DMS79 (cell line): ENCODE results near the gene MAP3K1.

ENCODE experiments used
- DNase-seq: peaks from one replicate; lab custom pipeline; 2025; lab: John Stamatoyannopoulos, UW

The MAP3K1 gene

DNA sequence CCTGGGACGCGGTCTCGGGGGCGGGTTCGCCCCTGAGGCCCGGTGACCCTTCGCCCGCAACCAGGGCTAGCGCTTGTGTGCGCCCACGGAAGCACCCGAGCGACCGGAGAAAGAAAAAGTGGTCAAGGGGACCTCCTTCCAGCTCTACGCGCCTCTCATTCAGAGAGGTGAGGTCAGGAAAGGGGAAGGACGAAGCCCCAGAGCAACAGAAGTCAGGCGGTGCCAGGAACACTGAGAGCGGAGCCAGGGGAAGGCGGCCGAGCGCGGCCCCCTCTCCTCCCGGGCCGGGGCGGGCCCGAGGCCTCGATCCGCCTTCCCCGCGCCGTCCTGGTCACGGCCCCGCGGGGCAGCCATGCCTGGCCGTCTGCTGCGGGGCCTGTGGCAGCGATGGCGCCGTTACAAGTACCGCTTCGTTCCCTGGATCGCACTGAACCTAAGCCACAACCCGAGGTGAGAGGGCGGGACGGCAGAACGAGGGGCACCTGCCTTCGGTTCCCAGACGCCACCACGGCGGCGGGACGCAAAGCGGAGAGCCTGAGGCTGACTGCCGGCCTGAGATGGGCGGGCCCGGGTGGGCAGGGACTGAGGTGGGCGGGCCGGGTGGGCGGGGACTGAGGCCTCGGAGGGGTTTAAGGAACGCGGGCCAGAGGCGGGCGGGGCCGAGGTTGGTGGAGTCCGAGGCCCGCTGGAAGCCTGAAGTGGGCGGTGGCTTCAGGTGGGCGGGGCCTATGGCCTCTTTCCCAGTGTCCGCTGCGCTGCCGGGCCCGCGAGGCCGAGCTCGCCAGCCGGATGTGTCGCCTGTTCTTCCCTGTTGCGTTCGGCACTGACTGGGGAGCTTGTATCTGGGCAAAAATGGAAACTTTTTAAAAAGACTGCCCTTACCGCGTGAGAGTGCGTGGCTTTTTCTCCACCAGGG lies 94.2 kb downstream of the MAP3K1 start, which contains the start of gene SETD9:
Gene SETD9 (plus strand): TSS at position 303 of the 916 bp plus-strand sequence. CDS start 50 bp downstream, at position 353.
- peak; percentile 75 for DNase-seq

- DNase-seq = no peak
Measured at GRCh38 chr5:56910210-56910965, 95.0 kb downstream of the MAP3K1 start.

GRCh38 chr5:56913766-56914165 lies 98.4 kb downstream of the MAP3K1 start:
- no peak for DNase-seq

DNA sequence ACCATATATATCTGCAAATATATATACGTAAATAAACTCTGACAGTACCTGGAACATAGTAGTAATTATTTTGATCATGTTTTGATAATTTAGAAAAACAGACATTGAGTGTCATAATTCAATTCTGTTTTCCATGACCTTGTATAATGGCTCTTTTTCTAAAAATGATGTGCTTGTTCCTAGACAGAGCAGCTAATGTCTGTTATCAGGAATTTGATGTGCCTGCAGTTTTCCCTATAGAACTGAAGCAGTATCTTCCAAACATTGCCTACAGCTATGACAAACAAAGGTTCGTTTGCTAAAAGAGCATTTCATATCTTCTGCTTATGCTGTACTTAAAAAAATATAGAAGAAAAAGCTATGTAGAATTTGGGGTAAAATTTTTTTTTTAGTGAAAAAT lies 99.3 kb downstream of the MAP3K1 start:
- DNase-seq = no peak

DNA sequence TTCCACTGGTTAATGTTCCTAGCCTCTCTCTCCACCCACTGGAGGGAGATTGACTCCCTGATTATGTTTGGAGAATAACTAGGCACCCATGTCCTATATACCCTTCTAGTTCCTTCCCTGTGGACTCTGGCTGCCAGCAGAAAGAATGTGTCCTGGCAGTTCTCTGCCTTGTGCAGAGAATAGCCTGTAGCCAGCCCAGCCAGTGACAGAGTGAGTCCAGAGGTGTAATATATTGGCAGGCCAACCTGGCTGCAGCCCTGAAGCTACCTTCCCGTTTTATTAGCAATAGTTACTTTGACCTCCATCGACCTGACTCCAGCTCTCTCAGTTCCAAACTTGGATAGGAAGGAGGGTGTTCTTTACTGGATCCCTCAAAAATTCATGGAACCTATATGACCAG lies 102.2 kb downstream of the MAP3K1 start:
- DNase-seq = no peak

DNA sequence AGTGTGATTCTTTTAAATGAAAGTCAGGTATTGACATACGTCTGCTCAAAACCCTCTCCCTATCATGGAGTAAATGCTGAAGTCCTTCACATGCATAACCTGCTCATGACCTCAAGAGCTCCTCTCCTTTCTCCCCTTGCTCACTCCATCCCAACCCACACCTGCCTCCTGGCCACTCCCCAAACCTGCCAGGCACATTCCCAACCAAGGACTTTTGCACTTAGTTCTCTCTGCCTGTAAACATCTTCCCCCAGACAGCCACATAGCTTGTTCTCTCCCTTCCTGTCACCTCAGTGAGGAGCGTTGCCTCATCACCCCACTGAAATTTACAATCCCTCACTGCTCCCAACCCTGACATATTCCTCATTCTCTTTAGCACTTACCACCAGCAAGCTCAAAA lies 102.7 kb downstream of the MAP3K1 start:
- no peak for DNase-seq

- DNase-seq = no peak
Measured at GRCh38 chr5:56919942-56920662, 104.8 kb downstream of the MAP3K1 start.

GRCh38 chr5:56922922-56923321 lies 107.6 kb downstream of the MAP3K1 start:
- no peak for DNase-seq

DNA sequence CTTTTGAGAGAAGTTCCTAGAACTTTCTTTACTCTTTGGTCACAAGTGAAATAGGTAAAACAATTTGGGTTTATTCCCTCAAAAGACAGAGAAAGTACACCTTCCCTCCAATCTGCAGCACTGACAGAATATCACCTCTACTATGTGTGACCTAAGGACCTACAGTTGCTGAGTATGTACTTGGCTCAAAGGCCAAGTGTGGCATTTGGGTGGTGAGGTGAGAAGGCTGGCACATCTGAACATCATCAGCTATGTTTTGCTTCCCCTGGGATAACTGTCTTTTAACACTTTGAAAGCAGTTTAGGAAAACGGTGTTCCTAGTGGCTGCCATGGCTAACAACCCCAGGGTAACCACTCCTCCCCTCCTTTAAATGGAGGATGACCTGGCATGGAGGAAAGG lies 119.0 kb downstream of the MAP3K1 start:
- no peak for DNase-seq

DNA sequence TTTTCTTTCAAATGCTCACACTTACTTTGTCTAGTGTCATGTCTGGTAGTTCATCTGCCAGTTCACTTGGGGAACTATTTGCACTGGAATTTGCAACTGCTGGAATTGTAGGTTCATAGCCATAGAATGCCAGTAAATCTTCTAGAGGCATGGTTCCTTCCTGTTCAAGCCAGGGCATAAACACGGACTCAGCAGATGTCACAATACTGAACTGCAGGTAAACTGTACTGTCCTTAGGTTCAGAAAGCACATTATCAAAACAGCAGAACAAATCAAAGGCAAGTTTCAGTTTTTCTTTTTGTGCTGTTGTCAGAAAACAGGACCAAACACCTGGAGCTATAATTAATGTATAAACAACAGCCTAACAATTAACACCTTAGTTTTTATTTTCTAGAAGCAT lies 123.5 kb downstream of the MAP3K1 start:
- DNase-seq = no peak

DNA sequence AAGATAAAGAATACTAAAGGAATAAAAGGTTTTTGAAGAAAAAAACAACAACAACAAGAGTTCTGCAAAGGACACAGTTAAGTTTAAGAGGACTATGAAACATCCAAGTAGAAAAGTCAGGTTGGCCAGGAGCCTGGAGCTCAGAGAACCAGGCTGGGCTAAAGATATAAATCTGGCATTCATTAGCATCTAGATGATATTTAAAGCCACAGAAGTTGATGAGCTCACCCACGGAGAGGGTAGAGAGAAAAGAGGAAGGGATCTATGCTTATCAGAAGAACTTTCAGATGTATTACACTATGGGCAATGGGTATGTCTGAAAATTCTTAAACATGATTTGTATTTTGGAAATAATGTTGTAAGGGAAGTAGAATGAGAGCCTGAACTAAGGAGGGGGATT lies 126.6 kb downstream of the MAP3K1 start:
- DNase-seq = no peak
